GM12874 (cell line): ENCODE measurements around the gene RBM14.

ENCODE experiments used
- TF ChIP-seq, protein P1 (sequence below): IDR thresholded peaks from 2 replicates; pipeline ENCODE4 v1.5.1; 2011; ENCODE audit warnings: low read depth, mild to moderate bottlenecking, control low read depth, low read length, moderate library complexity; ENCODE audit not compliant: insufficient read depth

RBM14 gene

DNA sequence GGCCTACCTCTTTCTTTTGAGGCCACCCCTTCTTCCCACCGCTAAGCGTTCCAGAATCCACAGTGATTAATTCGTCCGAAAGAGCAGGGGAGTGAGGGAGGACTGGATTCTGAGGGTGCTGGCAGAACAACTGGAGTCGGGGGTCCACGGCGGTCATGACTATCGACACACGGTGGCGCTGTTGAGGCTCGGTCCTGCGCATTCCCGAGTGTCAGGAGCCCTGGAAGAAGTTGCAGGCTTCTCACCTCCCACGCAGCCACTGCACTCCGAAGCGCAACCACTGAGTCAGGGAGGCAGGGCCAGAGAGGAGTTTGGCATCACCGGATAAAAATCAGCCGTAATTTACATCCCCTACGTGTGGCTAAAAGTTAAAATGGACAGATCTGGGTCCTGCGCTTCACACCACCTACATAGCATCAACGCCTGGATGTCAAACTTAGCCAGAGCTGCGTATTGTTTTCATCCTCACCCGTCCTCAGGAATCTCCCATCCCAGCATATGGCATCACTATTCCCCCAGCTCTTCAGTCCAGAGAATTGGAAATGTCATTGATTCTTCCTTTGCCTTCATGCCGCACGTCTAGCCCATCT is 37.3 kb upstream of the RBM14 start:
- TF ChIP-seq, protein P1, sequence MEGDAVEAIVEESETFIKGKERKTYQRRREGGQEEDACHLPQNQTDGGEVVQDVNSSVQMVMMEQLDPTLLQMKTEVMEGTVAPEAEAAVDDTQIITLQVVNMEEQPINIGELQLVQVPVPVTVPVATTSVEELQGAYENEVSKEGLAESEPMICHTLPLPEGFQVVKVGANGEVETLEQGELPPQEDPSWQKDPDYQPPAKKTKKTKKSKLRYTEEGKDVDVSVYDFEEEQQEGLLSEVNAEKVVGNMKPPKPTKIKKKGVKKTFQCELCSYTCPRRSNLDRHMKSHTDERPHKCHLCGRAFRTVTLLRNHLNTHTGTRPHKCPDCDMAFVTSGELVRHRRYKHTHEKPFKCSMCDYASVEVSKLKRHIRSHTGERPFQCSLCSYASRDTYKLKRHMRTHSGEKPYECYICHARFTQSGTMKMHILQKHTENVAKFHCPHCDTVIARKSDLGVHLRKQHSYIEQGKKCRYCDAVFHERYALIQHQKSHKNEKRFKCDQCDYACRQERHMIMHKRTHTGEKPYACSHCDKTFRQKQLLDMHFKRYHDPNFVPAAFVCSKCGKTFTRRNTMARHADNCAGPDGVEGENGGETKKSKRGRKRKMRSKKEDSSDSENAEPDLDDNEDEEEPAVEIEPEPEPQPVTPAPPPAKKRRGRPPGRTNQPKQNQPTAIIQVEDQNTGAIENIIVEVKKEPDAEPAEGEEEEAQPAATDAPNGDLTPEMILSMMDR = peak; percentile 82

DNA sequence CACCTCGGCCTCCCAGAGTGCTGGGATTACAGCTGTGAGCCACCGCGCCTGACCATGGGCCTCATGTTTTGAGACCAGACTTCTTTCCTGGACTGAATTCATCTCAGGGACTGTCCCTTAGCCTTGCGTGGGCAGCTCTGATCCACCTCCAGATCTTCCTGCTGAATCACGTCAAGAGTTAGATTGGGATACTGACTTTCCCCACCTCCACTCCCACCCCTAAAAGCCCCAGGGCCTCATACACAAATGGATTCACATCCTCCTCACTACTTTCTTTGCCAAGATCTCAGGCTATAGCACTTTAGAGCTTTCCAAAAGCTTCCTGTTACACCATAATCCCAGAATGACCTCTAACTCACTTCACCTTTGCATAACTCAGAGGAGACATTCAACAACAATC is 35.6 kb upstream of the RBM14 start:
- TF ChIP-seq, protein P1 = no peak

DNA sequence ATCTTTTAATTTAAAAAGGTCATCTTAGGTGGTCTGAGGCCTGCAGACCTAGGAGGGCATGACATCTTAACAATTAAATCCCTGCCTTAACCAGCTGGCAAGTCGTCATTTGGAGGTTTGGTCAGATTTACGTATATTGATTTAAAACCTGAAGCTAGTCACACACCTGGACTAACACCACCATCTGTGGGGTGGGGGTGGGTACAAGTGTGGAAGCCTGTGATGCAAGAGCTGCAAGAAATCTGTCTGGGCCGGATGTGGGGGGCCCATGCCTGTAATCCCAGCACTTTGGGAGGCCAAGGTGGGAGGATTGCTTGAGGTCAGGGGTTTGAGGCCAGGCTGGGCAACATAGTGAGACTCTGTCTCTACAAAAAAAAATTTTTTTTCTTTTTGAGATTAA is 35.2 kb upstream of the RBM14 start:
- TF ChIP-seq, protein P1 = no peak

DNA sequence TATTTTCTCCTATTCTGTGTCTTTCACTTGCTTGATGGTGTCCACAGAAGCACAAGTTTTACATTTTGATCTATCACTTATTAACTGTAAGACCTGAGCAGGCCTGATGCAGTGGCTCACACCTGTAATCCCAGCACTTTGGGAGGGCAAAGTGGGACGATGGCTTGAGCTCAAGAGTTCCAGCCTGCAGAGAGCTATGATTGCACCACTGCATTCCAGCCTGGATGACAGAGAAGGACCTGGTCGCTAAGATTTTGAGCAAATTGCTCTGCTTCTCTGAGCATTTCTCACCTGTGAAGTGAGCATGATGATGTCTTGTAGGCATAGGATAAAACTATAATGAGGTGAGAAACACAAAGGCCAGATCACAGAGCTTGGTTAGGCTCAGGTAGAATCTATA is 30.3 kb upstream of the RBM14 start:
- TF ChIP-seq, protein P1 = no peak

DNA sequence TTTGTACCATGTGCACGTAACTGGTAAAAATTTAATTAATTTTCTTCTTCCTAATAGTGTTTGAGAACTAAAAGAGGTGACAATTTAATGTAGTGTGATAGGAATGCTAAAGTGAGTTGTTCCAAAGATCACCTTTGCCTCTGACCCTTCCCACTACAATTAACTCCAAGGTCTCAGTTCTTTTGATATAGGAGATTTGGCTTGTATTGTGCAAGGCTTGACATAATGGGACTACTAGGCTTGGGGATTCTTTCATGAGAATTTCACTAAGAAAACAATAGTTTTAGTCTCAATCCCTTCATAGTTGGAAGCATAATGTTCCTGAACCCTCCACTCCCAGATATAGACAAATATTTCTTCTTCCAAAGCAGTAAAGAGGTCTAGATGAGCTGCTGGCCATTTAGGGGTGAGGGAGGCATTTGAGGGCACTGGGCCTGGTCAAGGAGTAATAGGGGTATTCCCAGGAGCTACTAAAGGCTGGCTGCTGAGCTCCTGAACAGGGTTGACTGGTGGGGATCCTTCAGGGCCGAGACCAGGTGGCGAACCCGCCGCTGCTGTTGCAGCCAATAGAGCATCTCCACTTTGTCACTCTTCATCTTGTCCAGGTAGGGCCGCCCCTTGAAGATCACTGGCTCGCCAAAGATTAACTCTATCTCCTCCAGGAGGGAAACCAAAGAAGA is 26.3 kb upstream of the RBM14 start:
- TF ChIP-seq, protein P1 = no peak

DNA sequence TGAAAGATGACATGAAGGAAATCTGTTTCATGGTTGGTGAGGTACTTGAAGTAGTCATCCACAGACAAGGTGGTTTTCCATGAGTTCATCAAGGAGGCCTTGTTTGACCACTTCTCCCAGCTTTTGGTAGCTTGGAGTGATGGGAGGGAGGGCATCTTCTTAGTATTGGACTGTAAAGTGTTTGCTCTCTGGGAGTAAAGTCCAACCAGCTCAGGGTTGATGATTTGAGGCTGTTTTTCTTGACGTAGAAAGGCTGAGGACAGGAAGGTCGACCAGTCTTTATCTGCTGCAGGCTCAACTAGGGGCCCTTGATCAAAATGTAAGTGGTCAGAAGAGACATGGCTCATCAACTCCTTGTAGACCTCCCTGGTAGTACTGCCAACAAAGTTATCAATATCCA is 25.3 kb upstream of the RBM14 start:
- TF ChIP-seq, protein P1 = no peak

DNA sequence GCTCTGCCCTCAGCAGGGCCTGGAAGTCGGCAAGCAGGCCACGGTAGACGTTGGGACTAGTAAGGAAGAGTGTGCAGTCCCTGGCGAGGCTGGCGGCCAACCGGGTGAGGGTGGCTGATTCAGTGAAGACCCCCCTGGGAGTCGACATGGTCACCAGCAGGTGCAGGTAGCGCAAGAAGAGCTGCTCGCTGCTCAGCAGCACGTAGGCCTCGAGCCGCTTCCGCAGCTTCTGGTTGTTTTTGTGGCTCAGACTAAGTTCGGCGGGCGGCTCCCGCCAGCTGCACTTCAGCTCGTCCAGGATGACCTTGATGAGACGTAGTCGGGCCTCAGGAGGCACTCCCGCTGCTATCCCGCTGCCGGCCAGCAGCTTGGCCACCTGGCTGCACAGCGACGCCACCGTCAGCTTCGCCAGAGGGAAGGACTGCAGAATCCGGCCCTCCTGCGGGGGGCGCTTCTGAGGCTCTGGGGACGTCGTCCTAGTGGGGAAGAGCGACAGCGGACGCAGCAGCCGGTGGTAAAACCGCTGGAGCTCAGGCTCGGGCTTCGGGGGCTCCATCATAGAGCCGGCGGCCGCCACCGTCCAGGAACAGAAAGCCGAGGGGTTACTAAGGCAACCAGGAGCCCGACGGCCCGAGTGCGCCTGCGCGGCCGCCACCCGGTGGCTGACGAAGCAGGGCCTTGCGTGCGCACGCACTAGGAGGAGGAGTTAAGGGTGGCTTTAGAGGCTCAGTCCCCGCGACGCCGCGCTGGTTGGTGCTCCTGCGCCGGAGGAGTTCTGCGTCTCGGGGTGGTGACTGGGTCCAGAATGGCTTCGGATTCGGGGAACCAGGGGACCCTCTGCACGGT is 23.8 kb upstream of the RBM14 start, which contains the start of the genes CCDC87 and CCS:
Gene CCDC87 (minus strand): TSS at position 607 of the 846 bp plus-strand sequence. CDS start 48 bp downstream, at position 559.
Gene CCS (plus strand): TSS at position 729 of the 846 bp plus-strand sequence. CDS start 77 bp downstream, at position 806.
- TF ChIP-seq, protein P1 = peak; percentile 72
